Right ventricle myocardium inferior (tissue), 1 donor: Measurements from ENCODE around the gene MARCHF11. TPM values are rescaled to one million over a fixed set of nuclear protein-coding genes. Genes with fewer than 3 reads are reported as not detected.

Experiments used
- ATAC-seq: fragments of 200-7000 bp; cut with Tn5 transposase; one replicate; pipeline ENCODE4 v1.9.1; 2020; ENCODE audit warnings: mild to moderate bottlenecking, moderate library complexity
- DNase-seq: peaks from one replicate; pipeline ENCODE4 v3.0.0; 2021; ENCODE audit errors: missing footprints
- intact Hi-C: fragments of 100-400 bp; cut with DNase I; formaldehyde crosslinking; loops from one replicate; pipeline ENCODE4 v1.11.0; 2022
- total RNA-seq: library from RNA; stranded (reverse); fragmentation: NEBNext Ultra II Directional; extraction: Animal tissue kit (Norgen Biotek cat#: 25700); gene quantifications from one replicate; pipeline ENCODE4 v1.2.1, GENCODE V29; 2021
- donor health status: DM: no; HTN: yes; CAD: no; lungs with severe emphysema.

The MARCHF11 gene
- total RNA-seq, 1 donor from 2014 or later: 5.4 TPM

- DNase-seq (no peak), ATAC-seq (no peak)
- intact Hi-C loops: no loop called here
Measured at GRCh38 chr5:16017720-16018119, 161.9 kb downstream of the MARCHF11 start.
